GM19023 (cell line): ENCODE data around the gene P2RX2.

Experiments
- ATAC-seq: cut with Tn5 transposase; IDR thresholded peaks from one replicate; pipeline ENCODE4 v1.9.1; 2021; ENCODE audit warnings: mild to moderate bottlenecking, moderate library complexity; ENCODE audit not compliant: unreplicated experiment

The P2RX2 gene

DNA sequence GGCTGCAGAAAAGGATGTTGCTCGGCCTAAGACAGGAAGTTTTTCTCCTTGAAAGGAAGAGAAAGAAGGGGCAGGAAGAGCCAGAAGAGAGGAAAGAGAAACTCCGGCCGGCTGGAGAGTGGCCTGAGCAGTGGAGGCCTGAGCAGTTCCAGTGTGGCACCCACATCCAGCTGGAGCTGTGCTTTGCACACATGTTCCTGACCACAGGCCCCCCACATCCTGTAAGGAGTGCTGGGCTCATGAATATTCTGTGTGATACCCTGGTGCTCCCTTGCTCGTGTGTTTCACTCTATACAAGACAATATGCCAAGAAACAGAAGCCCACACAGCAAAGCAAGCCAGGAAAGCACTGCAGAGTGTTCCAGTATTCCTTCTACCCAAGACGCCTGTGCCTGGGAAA is 41.5 kb downstream of the P2RX2 start:
- ATAC-seq, result no peak

- no peak for ATAC-seq
These were observed 42.4 kb downstream of the P2RX2 start for GRCh38 chr12:132660996-132661395.

GRCh38 chr12:132661972-132662371 is 43.4 kb downstream of the P2RX2 start:
- no peak for ATAC-seq

GRCh38 chr12:132662901-132663755 is 44.6 kb downstream of the P2RX2 start:
- no peak for ATAC-seq

- ATAC-seq, result no peak
These were observed 45.9 kb downstream of the P2RX2 start for GRCh38 chr12:132664206-132665148.

DNA sequence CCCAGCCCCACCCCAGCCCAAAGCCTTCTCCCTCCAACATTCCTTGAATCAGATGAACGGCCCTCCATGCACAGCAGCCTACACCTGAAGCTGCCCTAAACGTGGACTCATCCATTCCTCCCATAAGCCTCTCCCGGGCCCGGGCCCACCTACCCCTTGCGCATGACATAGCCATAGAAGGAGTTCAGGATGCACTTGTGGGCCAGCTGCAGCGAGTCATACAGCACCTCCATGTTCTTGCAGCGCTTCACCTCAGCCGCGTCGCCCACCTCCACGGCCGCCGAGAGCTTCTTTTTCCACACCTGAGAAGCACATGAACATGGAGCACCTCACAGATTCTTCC is 46.5 kb downstream of the P2RX2 start:
- ATAC-seq, result no peak

DNA sequence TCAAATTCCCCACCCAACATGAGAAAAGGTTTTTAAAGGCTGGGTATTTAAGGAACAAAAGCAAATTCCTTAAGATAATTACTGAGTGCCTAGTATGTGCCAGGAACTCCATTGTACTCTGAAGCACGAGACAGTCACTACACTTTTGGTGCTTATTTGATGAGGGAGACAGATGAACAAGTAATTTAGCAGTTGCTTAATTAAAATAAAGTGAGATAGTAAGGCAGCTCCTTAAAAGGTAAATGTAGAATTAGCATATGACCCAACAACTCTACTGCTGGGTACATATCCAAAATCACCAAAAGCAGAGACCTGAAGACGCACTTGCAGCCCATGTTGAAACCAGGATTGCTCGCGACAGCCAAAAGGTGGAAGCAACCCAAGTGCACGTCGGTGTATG is 47.2 kb downstream of the P2RX2 start:
- no peak for ATAC-seq

- ATAC-seq, result no peak
These were observed 49.9 kb downstream of the P2RX2 start for GRCh38 chr12:132668191-132669088.

DNA sequence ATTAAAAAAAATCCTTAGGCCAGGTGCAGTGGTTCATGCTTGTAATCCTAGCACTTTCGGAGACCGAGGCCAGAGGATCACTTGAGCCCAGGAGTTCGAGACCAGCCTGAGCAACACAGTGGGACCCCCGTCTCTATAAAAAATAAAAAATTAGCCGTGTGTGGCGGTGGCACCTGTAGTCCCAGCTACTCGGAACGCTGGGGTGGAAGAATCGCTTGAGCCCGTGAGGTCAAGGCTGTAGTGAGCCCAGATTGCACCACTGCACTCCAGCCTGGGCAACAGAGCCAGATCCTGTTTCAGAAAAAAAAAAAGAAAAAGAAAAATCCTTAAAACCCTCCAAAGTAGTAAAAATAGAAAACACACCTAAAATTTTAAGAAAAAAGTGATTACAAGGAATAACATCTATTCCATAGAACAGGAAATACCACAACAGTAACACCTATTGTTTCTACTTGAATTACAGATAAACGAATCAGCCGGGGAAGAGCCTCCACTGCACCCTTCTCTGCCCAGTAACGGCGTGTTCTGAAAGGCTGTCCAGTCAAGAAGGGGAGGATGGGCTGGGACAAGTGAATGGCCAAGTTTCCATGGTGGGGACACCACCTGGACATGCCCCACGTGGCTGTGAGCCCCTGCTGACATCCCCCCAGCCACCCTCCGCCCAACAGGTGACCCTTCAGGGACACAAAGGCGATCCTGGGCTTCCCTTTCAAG is 50.7 kb downstream of the P2RX2 start:
- no peak for ATAC-seq
